Cerebellar nuclear complex (tissue), 1 donor: ENCODE results near the gene ZNF423.

ENCODE experiments used
- DNase-seq, 2 experiments: peaks; one replicate each; lab custom pipeline; 2025; lab: John Stamatoyannopoulos, UW

ZNF423 gene

GRCh38 chr16:49552313-49552928 is 303.5 kb downstream of the ZNF423 start:
- DNase-seq = no peak

GRCh38 chr16:49550666-49551065 is 305.2 kb downstream of the ZNF423 start:
- no peak for DNase-seq

GRCh38 chr16:49550140-49550539 is 305.8 kb downstream of the ZNF423 start:
- DNase-seq = no peak

GRCh38 chr16:49548325-49548970 is 307.5 kb downstream of the ZNF423 start:
- no peak for DNase-seq

- DNase-seq = no peak
Measured at GRCh38 chr16:49547448-49547847, 308.5 kb downstream of the ZNF423 start.

GRCh38 chr16:49546735-49547134 is 309.2 kb downstream of the ZNF423 start:
- DNase-seq = no peak

- no peak for DNase-seq
Measured at GRCh38 chr16:49545741-49546448, 310.0 kb downstream of the ZNF423 start.

- no peak for DNase-seq
Measured at GRCh38 chr16:49545243-49545642, 310.7 kb downstream of the ZNF423 start.

GRCh38 chr16:49544828-49545227 is 311.1 kb downstream of the ZNF423 start:
- DNase-seq = no peak

GRCh38 chr16:49543631-49543946 is 312.3 kb downstream of the ZNF423 start:
- DNase-seq = no peak

- DNase-seq = no peak
Measured at GRCh38 chr16:49542946-49543630, 312.8 kb downstream of the ZNF423 start.

GRCh38 chr16:49542391-49542891 is 313.5 kb downstream of the ZNF423 start:
- DNase-seq = no peak

GRCh38 chr16:49540836-49541235 is 315.1 kb downstream of the ZNF423 start:
- DNase-seq = no peak

GRCh38 chr16:49539758-49540157 is 316.2 kb downstream of the ZNF423 start:
- DNase-seq = no peak

- DNase-seq = no peak
Measured at GRCh38 chr16:49537924-49538459, 317.9 kb downstream of the ZNF423 start.

- no peak for DNase-seq
Measured at GRCh38 chr16:49534901-49535610, 320.9 kb downstream of the ZNF423 start.

GRCh38 chr16:49533422-49533821 is 322.5 kb downstream of the ZNF423 start:
- no peak for DNase-seq

GRCh38 chr16:49532873-49533272 is 323.0 kb downstream of the ZNF423 start:
- DNase-seq = no peak

GRCh38 chr16:49531931-49532840 is 323.7 kb downstream of the ZNF423 start:
- no peak for DNase-seq

GRCh38 chr16:49531425-49531824 is 324.5 kb downstream of the ZNF423 start:
- no peak for DNase-seq
